SU-DHL-6 (cell line): Measurements from ENCODE around the gene DBN1.
"Not testable (repeated sequence)": the region's sequence is repeated elsewhere in the genome, so short reads cannot be mapped to it uniquely, and the experiment has no call there.

Source experiments
- H2AFZ ChIP-seq: fragments of 200-600 bp; sonication (generic); 2 replicates; pipeline ENCODE4 v1.6.1; 2014; ENCODE audit warnings: low read depth, mild to moderate bottlenecking, moderate library complexity, mixed read lengths, antibody characterized with exemption, low read length; ENCODE audit not compliant: severe bottlenecking
- H3F3A ChIP-seq: fragments of 200-600 bp; shearing (Covaris generic); 2 replicates; pipeline ENCODE4 v1.6.0; 2016; ENCODE audit warnings: antibody characterized with exemption, mild to moderate bottlenecking; ENCODE audit not compliant: insufficient read depth
- H3K27ac ChIP-seq: fragments of 200-600 bp; sonication (generic); 2 replicates; pipeline ENCODE4 v1.5.1; 2016; ENCODE audit warnings: low read depth, mild to moderate bottlenecking, low read length, moderate library complexity, mixed read lengths
- H3K27me3 ChIP-seq: fragments of 200-600 bp; sonication (generic), shearing (Covaris generic); 2 replicates; pipeline ENCODE4 v1.6.0; 2014; ENCODE audit warnings: mild to moderate bottlenecking, low read length
- H3K36me3 ChIP-seq: fragments of 200-600 bp; sonication (generic); 2 replicates; pipeline ENCODE4 v1.6.1; 2014; ENCODE audit warnings: mild to moderate bottlenecking, low read length, mixed read lengths
- H3K4me2 ChIP-seq: fragments of 300-600, 200-600 bp; shearing (Covaris generic), sonication (generic); 2 replicates; pipeline ENCODE4 v1.6.0; 2014; ENCODE audit warnings: low read length, low read depth, mild to moderate bottlenecking; ENCODE audit not compliant: poor library complexity, severe bottlenecking
- H3K4me3 ChIP-seq: fragments of 200-600 bp; sonication (generic); 2 replicates; pipeline ENCODE4 v1.5.1; 2014; ENCODE audit warnings: antibody characterized with exemption, low read length, mild to moderate bottlenecking, mixed read lengths; ENCODE audit not compliant: insufficient read depth, poor library complexity, severe bottlenecking
- H3K79me2 ChIP-seq: fragments of 200-600 bp; sonication (generic); 2 replicates; pipeline ENCODE4 v1.6.1; 2014; ENCODE audit warnings: mild to moderate bottlenecking, low read length, moderate library complexity; ENCODE audit not compliant: insufficient read depth
- H3K9ac ChIP-seq: fragments of 200-600 bp; sonication (generic); 2 replicates; pipeline ENCODE4 v1.7.0; 2014; ENCODE audit warnings: mild to moderate bottlenecking, low read length
- H3K9me2 ChIP-seq: fragments of 200-600 bp; sonication (generic); replicated peaks from 2 replicates; pipeline ENCODE4 v1.6.1; 2014; ENCODE audit warnings: low read length; ENCODE audit not compliant: insufficient read depth
- H3K9me3 ChIP-seq: fragments of 200-600 bp; sonication (generic); 2 replicates; pipeline ENCODE4 v1.6.1; 2014; ENCODE audit warnings: low read length, mixed read lengths; ENCODE audit not compliant: insufficient read depth
- H4K20me1 ChIP-seq: fragments of 200-600 bp; sonication (generic); 2 replicates; pipeline ENCODE4 v1.6.1; 2014; ENCODE audit warnings: low read depth, mild to moderate bottlenecking, antibody characterized with exemption, low read length, moderate library complexity, mixed read lengths
- EZH2phosphoT487 ChIP-seq: fragments of 200-600 bp; sonication (generic), shearing (Covaris generic); conservative IDR thresholded peaks from 2 replicates; pipeline ENCODE4 v1.6.1; 2018; ENCODE audit warnings: mild to moderate bottlenecking, antibody characterized with exemption, low read length, moderate library complexity, mixed read lengths
- TF ChIP-seq, protein P1 (sequence below): fragments of 200-600 bp; sonication (generic); IDR thresholded peaks from one replicate; pipeline ENCODE4 v1.5.1; 2017; ENCODE audit warnings: antibody characterized with exemption, mild to moderate bottlenecking, low read length, moderate library complexity; ENCODE audit not compliant: insufficient read depth, poor library complexity, severe bottlenecking

DBN1 gene

DNA sequence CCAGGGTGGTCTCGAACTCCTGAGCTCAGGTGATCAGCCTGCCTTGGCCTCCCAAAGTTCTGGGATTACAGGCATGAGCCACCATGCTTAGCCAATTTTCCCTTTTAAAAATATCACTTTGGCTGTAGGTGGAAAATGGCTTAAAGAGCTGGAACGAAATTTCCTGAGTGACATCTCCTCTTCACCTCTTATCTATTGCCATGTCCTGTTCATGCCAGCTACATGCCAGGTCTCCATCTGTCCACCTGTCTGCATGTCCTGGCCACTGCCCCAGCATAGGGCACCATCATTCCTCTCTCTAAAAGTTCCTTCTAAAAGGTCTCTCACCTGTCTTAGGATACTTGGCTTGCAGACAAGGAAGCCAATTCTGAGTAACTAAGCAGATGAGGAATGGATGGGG, 49.8 kb downstream of the DBN1 start:
- H3K4me2 ChIP-seq = no peak overlapping the region
- no peaks in the 10 kb centered on the region for H3K9me3 ChIP-seq
- H3F3A ChIP-seq = peaks cover 16% of the 10 kb centered on the region
- H4K20me1 ChIP-seq = no peaks in the 10 kb centered on the region
- no peaks in the 10 kb centered on the region for H3K9me2 ChIP-seq
- no peak overlapping the region for H3K4me3 ChIP-seq
- H3K36me3 ChIP-seq = no peaks in the 10 kb centered on the region
- no peaks in the 10 kb centered on the region for H3K27me3 ChIP-seq
- H3K27ac ChIP-seq = no peak overlapping the region
- no peak overlapping the region for H3K9ac ChIP-seq
- H3K79me2 ChIP-seq = peaks cover 18% of the 10 kb centered on the region
- TF ChIP-seq, protein P1, sequence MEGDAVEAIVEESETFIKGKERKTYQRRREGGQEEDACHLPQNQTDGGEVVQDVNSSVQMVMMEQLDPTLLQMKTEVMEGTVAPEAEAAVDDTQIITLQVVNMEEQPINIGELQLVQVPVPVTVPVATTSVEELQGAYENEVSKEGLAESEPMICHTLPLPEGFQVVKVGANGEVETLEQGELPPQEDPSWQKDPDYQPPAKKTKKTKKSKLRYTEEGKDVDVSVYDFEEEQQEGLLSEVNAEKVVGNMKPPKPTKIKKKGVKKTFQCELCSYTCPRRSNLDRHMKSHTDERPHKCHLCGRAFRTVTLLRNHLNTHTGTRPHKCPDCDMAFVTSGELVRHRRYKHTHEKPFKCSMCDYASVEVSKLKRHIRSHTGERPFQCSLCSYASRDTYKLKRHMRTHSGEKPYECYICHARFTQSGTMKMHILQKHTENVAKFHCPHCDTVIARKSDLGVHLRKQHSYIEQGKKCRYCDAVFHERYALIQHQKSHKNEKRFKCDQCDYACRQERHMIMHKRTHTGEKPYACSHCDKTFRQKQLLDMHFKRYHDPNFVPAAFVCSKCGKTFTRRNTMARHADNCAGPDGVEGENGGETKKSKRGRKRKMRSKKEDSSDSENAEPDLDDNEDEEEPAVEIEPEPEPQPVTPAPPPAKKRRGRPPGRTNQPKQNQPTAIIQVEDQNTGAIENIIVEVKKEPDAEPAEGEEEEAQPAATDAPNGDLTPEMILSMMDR = no peak
- TF ChIP-seq EZH2phosphoT487 = no peak
- H2AFZ ChIP-seq = no peak overlapping the region

DNA sequence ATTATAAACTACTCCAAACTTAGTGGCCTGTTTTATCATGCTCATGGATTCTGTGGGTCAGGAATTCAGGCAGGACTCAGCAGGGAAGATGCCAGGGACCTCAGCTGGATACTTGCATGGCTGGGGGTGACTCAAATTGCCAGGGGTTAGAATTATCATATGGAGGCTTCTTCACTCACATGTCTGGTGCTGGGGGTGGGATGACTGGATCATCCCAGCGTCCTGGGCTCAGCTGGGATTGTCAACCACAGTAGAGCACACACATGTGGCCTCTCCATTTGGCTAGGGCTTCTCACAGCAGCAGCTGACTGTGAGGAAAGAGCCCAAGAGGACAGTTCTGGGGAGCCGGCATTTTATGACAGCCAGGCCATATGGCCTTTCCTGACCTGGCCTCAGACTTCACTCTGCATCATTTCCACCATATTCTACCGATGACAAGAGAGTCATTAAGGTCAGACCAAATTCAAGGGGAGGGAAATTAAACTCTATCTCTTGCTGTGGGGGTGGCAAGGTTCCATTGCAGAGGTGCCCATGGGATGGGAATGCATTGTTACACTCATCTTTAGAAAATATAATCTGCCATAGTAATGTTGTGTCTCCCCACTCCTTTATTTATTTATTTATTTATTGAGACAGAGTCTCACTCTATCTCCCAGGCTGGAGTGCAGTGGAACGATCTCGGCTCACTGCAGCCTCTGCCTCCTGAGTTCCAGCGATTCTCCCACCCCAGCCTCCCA, 52.2 kb downstream of the DBN1 start:
- Histone ChIP-seq H3K79me2 (no peaks in the 10 kb centered on the region), H3K9me3 (no peaks in the 10 kb centered on the region), H3K9ac (no peak overlapping the region), H3K27me3 (no peaks in the 10 kb centered on the region), H4K20me1 (no peaks in the 10 kb centered on the region), H3K4me2 (no peak overlapping the region), H2AFZ (no peak overlapping the region), H3F3A (no peaks in the 10 kb centered on the region), H3K36me3 (no peaks in the 10 kb centered on the region), H3K9me2 (no peaks in the 10 kb centered on the region), H3K27ac (no peak overlapping the region), H3K4me3 (no peak overlapping the region)
- TF ChIP-seq, protein P1 = no peak
- no peak for TF ChIP-seq EZH2phosphoT487

DNA sequence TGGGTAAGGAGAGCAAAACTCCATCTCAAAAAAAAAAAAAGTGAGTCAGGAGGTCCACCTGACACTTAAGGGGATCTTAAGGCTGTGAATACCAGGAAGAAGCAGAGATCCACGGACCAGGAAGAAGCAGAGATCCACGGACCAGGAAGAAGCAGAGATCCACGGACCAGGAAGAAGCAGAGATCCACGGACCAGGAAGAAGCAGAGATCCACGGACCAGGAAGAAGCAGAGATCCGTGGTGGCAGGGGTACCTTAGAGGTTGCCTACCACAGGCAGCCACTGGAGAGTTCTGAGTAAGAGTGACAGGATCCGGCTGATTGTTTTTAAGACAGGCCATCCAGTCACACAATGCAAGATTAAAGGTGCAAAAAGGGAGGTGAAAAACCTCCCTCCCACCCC, 53.0 kb downstream of the DBN1 start:
- H3K4me2 ChIP-seq, H3K9me3 ChIP-seq, H3K9me2 ChIP-seq, H3F3A ChIP-seq, H3K9ac ChIP-seq, H4K20me1 ChIP-seq, H3K79me2 ChIP-seq, H3K4me3 ChIP-seq, H2AFZ ChIP-seq, H3K36me3 ChIP-seq, H3K27ac ChIP-seq, H3K27me3 ChIP-seq: not testable (repeated sequence)

DNA sequence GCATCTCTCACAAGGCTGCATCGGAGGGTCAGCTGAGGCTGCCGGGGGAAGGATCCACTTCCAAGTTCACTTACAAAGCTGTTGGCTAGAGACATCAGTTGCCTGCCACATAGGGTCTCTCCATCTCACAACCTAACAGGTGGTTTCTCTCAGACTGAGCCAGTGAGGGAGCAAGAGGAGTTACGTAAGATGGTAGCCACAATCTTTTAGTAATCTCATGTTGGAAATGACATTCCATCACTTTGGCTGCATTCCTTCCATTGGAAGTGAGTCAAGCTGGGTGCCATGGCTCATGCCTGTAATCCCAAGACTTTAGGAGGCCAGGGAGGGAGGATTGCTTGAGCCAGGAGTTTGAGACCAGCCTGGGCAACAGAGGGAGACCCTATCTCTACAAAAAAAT, 54.4 kb downstream of the DBN1 start:
- no peak overlapping the region for H3K27ac ChIP-seq
- no peaks in the 10 kb centered on the region for H4K20me1 ChIP-seq
- H2AFZ ChIP-seq = no peak overlapping the region
- no peak overlapping the region for H3K4me3 ChIP-seq
- TF ChIP-seq, protein P1 = no peak
- no peak for TF ChIP-seq EZH2phosphoT487
- H3K4me2 ChIP-seq = no peak overlapping the region
- no peaks in the 10 kb centered on the region for H3K36me3 ChIP-seq
- no peaks in the 10 kb centered on the region for H3K9me2 ChIP-seq
- H3K9ac ChIP-seq = no peak overlapping the region
- H3F3A ChIP-seq = no peaks in the 10 kb centered on the region
- no peaks in the 10 kb centered on the region for H3K9me3 ChIP-seq
- H3K27me3 ChIP-seq = no peaks in the 10 kb centered on the region
- H3K79me2 ChIP-seq = no peaks in the 10 kb centered on the region

DNA sequence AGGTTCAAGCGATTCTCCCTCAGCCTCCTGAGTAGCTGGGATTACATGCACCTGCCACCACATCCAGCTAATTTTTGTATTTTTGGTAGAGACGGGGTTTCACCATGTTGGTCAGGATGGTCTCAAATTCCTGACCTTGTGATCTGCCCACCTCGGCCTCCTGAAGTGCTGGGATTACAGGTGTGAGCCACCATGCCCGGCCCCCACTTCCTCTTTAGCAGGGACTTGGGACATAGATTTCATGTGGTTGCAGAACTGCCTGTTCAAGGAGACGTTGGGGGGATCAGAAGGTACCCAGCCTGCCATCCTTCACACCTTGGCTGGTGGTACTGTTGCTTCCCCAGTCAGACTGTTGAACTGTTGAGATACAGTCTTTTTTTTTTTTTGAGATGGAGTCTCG, 56.4 kb downstream of the DBN1 start:
- H3K27me3 ChIP-seq, H3K36me3 ChIP-seq, H3K9me2 ChIP-seq, H3K9ac ChIP-seq, H3K27ac ChIP-seq, H3K9me3 ChIP-seq, H2AFZ ChIP-seq, H3K4me2 ChIP-seq, H3F3A ChIP-seq, H3K79me2 ChIP-seq, H3K4me3 ChIP-seq, H4K20me1 ChIP-seq: not testable (repeated sequence)
